ENCODE data around the gene HFM1.

- no peak for TF ChIP-seq CTCF (IDR thresholded peaks at IDR 0.05; ENCODE audit: low read depth, low read length, poor library complexity, severe bottlenecking)
- TF ChIP-seq EZH2phosphoT487 (IDR thresholded peaks at IDR 0.05; ENCODE audit: borderline replicate concordance, low read length), result no peak
Measured at GRCh38 chr1:91245435-91245834, 159.2 kb downstream of the HFM1 start.

All from DOHH2 (cell line).